Lung (tissue), 12 donors: Measurements from ENCODE around the gene ZSWIM1. TPM values are rescaled to one million over a fixed set of nuclear protein-coding genes. Genes with fewer than 3 reads are reported as not detected.

Source experiments
- ATAC-seq: fragments of 200-7000 bp; cut with Tn5 transposase; one replicate; pipeline ENCODE4 v1.9.1; 2020; ENCODE audit warnings: moderate number of reproducible peaks; ENCODE audit not compliant: insufficient read depth, low FRiP score
- DNase-seq, 3 donors: peaks; one replicate each; pipeline ENCODE4 v3.0.0-alpha.2; 2013 to 2017
- H3K27ac ChIP-seq, 2 donors: one replicate each; pipeline ENCODE4 v1.5.1; 2013; ENCODE audit warnings: mild to moderate bottlenecking in 2 of 2, moderate library complexity in 2 of 2, control low read depth in 1 of 2, inconsistent platforms in 1 of 2, low read depth in 1 of 2, low read length in 1 of 2
- H3K27me3 ChIP-seq, 3 donors: one replicate each; pipeline ENCODE4 v1.5.1; 2013; ENCODE audit warnings: low read length in 2 of 3; ENCODE audit not compliant: control insufficient read depth in 3 of 3, insufficient read depth in 3 of 3
- H3K36me3 ChIP-seq, 4 donors: one replicate each; pipeline ENCODE4 v1.5.1; 2013; ENCODE audit warnings: low read length in 4 of 4, mild to moderate bottlenecking in 1 of 4, moderate library complexity in 1 of 4; ENCODE audit not compliant: control insufficient read depth in 4 of 4, insufficient read depth in 4 of 4
- H3K4me1 ChIP-seq, 5 donors: one replicate each; pipeline ENCODE4 v1.5.1; 2013; ENCODE audit warnings: low read length in 5 of 5, mild to moderate bottlenecking in 2 of 5, moderate library complexity in 1 of 5; ENCODE audit not compliant: control insufficient read depth in 5 of 5, insufficient read depth in 5 of 5
- H3K4me3 ChIP-seq: one replicate; pipeline ENCODE4 v1.5.1; 2013; ENCODE audit warnings: mild to moderate bottlenecking, control low read depth, moderate library complexity
- H3K9ac ChIP-seq, 2 donors: one replicate each; pipeline ENCODE4 v1.5.1; 2013; ENCODE audit warnings: low read length in 2 of 2, control low read depth in 1 of 2; ENCODE audit not compliant: insufficient read depth in 1 of 2
- H3K9me3 ChIP-seq, 4 donors: one replicate each; pipeline ENCODE4 v1.5.1; 2013; ENCODE audit warnings: low read length in 3 of 4, mild to moderate bottlenecking in 1 of 4, moderate library complexity in 1 of 4; ENCODE audit not compliant: control insufficient read depth in 4 of 4, insufficient read depth in 3 of 4
- CTCF ChIP-seq: IDR thresholded peaks from 2 replicates; pipeline ENCODE4 v1.5.1; 2012; ENCODE audit warnings: mild to moderate bottlenecking; ENCODE audit errors: control extremely low read depth, extremely low read depth
- WGBS, 2 donors: extraction: QIAGEN DNeasy Blood & Tissue Kit; methylation state at CpG; one replicate each; pipeline ENCODE4 v1.1.7; 2013; 5-methylcytosine and 5-hydroxymethylcytosine counted together
- polyA plus RNA-seq, 2 donors: library from polyadenylated mRNA; stranded (reverse); fragments of 200-250 nt; gene quantifications; one replicate each; pipeline ENCODE4 v1.2.1, GENCODE V29; 2013
- total RNA-seq, 2 donors: library from RNA; depleted of rRNA in 1 of 2; stranded (reverse); fragments of >200 nt in 1 of 2; gene quantifications; one replicate each; pipeline ENCODE4 v1.2.1, GENCODE V29; 2014 to 2021
- donor health status: control.
- donor health status: control.
- donor health status: Bipolar disorder and iron deficiency.
- donor health status: healthy.
- donor health status: DM: yes; HTN: yes; CAD: no.

The ZSWIM1 gene
- total and polyA plus RNA-seq, 4 donors, result 3.7 to 11.1 (median 5.2) TPM

- Histone ChIP-seq H3K9me3 (no peaks in the 10 kb centered on the region), H3K4me3 (no peak overlapping the region), H3K27ac (no peak overlapping the region), H3K36me3 (no peaks in the 10 kb centered on the region), H3K9ac (no peak overlapping the region), H3K27me3 (no peaks in the 10 kb centered on the region), H3K4me1 (peaks cover 0 to 2% (median 0%) of the 10 kb centered on the region in 5 donors)
- DNase-seq (no peak), ATAC-seq (no peak)
- WGBS, 2 donors, result 90 to 91% methylated on average over 7 of the region's 7 CpGs
- no peak for TF ChIP-seq CTCF
Observed at GRCh38 chr20:45863543-45864470, 17.2 kb upstream of the ZSWIM1 start.

- no peak for ATAC-seq
- no peak overlapping the region for H3K27ac ChIP-seq
- TF ChIP-seq CTCF, result no peak
- no peak overlapping the region for H3K4me3 ChIP-seq
- DNase-seq, result no peak
- no peaks in the 10 kb centered on the region for H3K36me3 ChIP-seq
- no peaks in the 10 kb centered on the region for H3K27me3 ChIP-seq
- 95 to 97% methylated on average over 5 of the region's 5 CpGs for WGBS, 2 donors
- H3K4me1 ChIP-seq, result no peaks in the 10 kb centered on the region
- no peaks in the 10 kb centered on the region for H3K9me3 ChIP-seq
- H3K9ac ChIP-seq, result no peak overlapping the region
Observed at GRCh38 chr20:45866454-45866853, 14.6 kb upstream of the ZSWIM1 start.

GRCh38 chr20:45867136-45867818, 13.8 kb upstream of the ZSWIM1 start:
- Histone ChIP-seq H3K27ac (no peak overlapping the region), H3K4me1 (no peaks in the 10 kb centered on the region), H3K9ac (no peak overlapping the region), H3K4me3 (no peak overlapping the region), H3K9me3 (no peaks in the 10 kb centered on the region), H3K36me3 (no peaks in the 10 kb centered on the region), H3K27me3 (no peaks in the 10 kb centered on the region)
- TF ChIP-seq CTCF, result no peak
- WGBS, 2 donors, result 88 to 93% methylated on average over 6 of the region's 6 CpGs
- ATAC-seq, result no peak
- DNase-seq, result no peak
